SU-DHL-6 (cell line): ENCODE results near the gene HDAC6.

Experiments
- H2AFZ ChIP-seq: fragments of 200-600 bp; sonication (generic); 2 replicates; pipeline ENCODE4 v1.6.1; 2014; ENCODE audit warnings: low read depth, mild to moderate bottlenecking, moderate library complexity, mixed read lengths, antibody characterized with exemption, low read length; ENCODE audit not compliant: severe bottlenecking
- H3F3A ChIP-seq: fragments of 200-600 bp; shearing (Covaris generic); 2 replicates; pipeline ENCODE4 v1.6.0; 2016; ENCODE audit warnings: antibody characterized with exemption, mild to moderate bottlenecking; ENCODE audit not compliant: insufficient read depth
- H3K27ac ChIP-seq: fragments of 200-600 bp; sonication (generic); 2 replicates; pipeline ENCODE4 v1.5.1; 2016; ENCODE audit warnings: low read depth, mild to moderate bottlenecking, low read length, moderate library complexity, mixed read lengths
- H3K27me3 ChIP-seq: fragments of 200-600 bp; sonication (generic), shearing (Covaris generic); 2 replicates; pipeline ENCODE4 v1.6.0; 2014; ENCODE audit warnings: mild to moderate bottlenecking, low read length
- H3K36me3 ChIP-seq: fragments of 200-600 bp; sonication (generic); 2 replicates; pipeline ENCODE4 v1.6.1; 2014; ENCODE audit warnings: mild to moderate bottlenecking, low read length, mixed read lengths
- H3K4me2 ChIP-seq: fragments of 300-600, 200-600 bp; shearing (Covaris generic), sonication (generic); 2 replicates; pipeline ENCODE4 v1.6.0; 2014; ENCODE audit warnings: low read length, low read depth, mild to moderate bottlenecking; ENCODE audit not compliant: poor library complexity, severe bottlenecking
- H3K4me3 ChIP-seq: fragments of 200-600 bp; sonication (generic); 2 replicates; pipeline ENCODE4 v1.5.1; 2014; ENCODE audit warnings: antibody characterized with exemption, low read length, mild to moderate bottlenecking, mixed read lengths; ENCODE audit not compliant: insufficient read depth, poor library complexity, severe bottlenecking
- H3K79me2 ChIP-seq: fragments of 200-600 bp; sonication (generic); 2 replicates; pipeline ENCODE4 v1.6.1; 2014; ENCODE audit warnings: mild to moderate bottlenecking, low read length, moderate library complexity; ENCODE audit not compliant: insufficient read depth
- H3K9ac ChIP-seq: fragments of 200-600 bp; sonication (generic); 2 replicates; pipeline ENCODE4 v1.7.0; 2014; ENCODE audit warnings: mild to moderate bottlenecking, low read length
- H3K9me2 ChIP-seq: fragments of 200-600 bp; sonication (generic); replicated peaks from 2 replicates; pipeline ENCODE4 v1.6.1; 2014; ENCODE audit warnings: low read length; ENCODE audit not compliant: insufficient read depth
- H3K9me3 ChIP-seq: fragments of 200-600 bp; sonication (generic); 2 replicates; pipeline ENCODE4 v1.6.1; 2014; ENCODE audit warnings: low read length, mixed read lengths; ENCODE audit not compliant: insufficient read depth
- H4K20me1 ChIP-seq: fragments of 200-600 bp; sonication (generic); 2 replicates; pipeline ENCODE4 v1.6.1; 2014; ENCODE audit warnings: low read depth, mild to moderate bottlenecking, antibody characterized with exemption, low read length, moderate library complexity, mixed read lengths
- CTCF ChIP-seq: fragments of 200-600 bp; sonication (generic); IDR thresholded peaks from one replicate; pipeline ENCODE4 v1.5.1; 2017; ENCODE audit warnings: antibody characterized with exemption, mild to moderate bottlenecking, low read length, moderate library complexity; ENCODE audit not compliant: insufficient read depth, poor library complexity, severe bottlenecking
- EZH2phosphoT487 ChIP-seq: fragments of 200-600 bp; sonication (generic), shearing (Covaris generic); conservative IDR thresholded peaks from 2 replicates; pipeline ENCODE4 v1.6.1; 2018; ENCODE audit warnings: mild to moderate bottlenecking, antibody characterized with exemption, low read length, moderate library complexity, mixed read lengths

HDAC6 gene

DNA sequence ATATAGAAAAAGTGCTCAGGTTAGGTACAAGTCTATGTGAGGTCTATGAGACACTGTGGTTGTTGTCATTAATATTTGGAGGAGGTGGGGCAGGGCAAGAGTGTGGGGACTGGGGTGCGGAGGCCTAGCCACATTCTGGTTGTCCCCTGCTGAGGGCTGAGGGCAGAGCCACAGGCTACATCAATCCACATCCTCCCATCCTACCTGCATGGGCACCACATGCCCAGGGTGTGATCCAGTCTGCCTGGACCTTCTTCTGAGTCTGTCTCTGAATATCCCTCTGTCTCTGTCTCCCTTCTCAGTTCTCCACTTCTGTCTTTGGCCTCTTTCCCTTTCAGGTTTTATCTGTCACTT, 16.7 kb upstream of the HDAC6 start:
- Histone ChIP-seq H3K79me2 (no peaks in the 10 kb centered on the region), H3F3A (no peaks in the 10 kb centered on the region), H2AFZ (no peak overlapping the region), H3K4me3 (no peak overlapping the region), H3K27ac (no peak overlapping the region), H3K9me3 (no peaks in the 10 kb centered on the region), H3K4me2 (no peak overlapping the region), H3K27me3 (no peaks in the 10 kb centered on the region), H3K36me3 (no peaks in the 10 kb centered on the region), H3K9ac (no peak overlapping the region), H3K9me2 (no peaks in the 10 kb centered on the region), H4K20me1 (no peaks in the 10 kb centered on the region)
- TF ChIP-seq EZH2phosphoT487, result no peak
- TF ChIP-seq CTCF, result no peak

DNA sequence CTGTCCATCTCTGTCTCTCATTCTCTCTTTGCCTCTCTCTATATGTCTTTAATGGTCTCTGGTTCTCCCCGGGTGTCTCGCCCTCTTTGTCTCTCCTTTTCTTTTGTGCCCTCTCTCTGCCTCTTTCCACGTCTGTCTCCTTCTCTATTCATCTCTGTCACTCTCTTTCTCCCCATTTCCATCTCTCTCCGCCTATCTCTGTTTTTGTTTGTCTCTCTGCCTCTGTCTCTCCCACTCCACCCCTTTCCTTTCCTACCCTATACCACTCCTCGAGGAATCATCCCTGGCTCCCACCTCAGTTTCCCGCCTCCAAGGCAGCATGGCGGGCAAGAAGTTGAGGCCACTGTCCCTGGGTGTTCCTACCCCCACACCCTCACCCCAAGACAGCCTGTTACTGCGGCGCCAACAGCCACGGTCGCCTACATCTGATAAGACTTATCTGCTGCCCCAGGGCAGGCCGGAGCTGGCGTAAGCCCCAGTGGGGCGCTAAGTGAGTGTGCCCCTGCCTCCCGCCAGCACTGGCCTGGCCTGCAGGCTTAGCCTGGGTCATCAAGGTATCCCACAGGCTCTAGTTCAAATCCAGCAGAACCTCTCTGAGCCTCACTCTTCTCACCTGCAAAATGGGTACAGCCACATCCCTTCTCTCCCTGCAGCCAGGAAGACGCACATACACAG, 16.2 kb upstream of the HDAC6 start:
- no peak overlapping the region for H2AFZ ChIP-seq
- H3K9ac ChIP-seq, result no peak overlapping the region
- TF ChIP-seq EZH2phosphoT487 (no peak), CTCF (no peak)
- H3K36me3 ChIP-seq, result no peaks in the 10 kb centered on the region
- H3K4me3 ChIP-seq, result no peak overlapping the region
- H3K9me3 ChIP-seq, result no peaks in the 10 kb centered on the region
- no peak overlapping the region for H3K27ac ChIP-seq
- no peaks in the 10 kb centered on the region for H3F3A ChIP-seq
- H3K79me2 ChIP-seq, result no peaks in the 10 kb centered on the region
- no peaks in the 10 kb centered on the region for H4K20me1 ChIP-seq
- no peaks in the 10 kb centered on the region for H3K9me2 ChIP-seq
- no peaks in the 10 kb centered on the region for H3K27me3 ChIP-seq
- no peak overlapping the region for H3K4me2 ChIP-seq

GRCh38 chrX:48786341-48786800, 15.5 kb upstream of the HDAC6 start, which contains the start of gene GATA1:
Gene GATA1, plus strand, starts transcription at chrX:48786590. Its CDS starts 4,520 bp downstream, at chrX:48791110.
- no peaks in the 10 kb centered on the region for H3F3A ChIP-seq
- no peak within 1 kb of the TSS for H3K4me3 ChIP-seq
- no peak within 1 kb of the TSS for H3K4me2 ChIP-seq
- no peak within 1 kb of the TSS for H3K27ac ChIP-seq
- no peak within 1 kb of the TSS for H2AFZ ChIP-seq
- no peaks in the 10 kb centered on the region for H3K36me3 ChIP-seq
- H3K9me3 ChIP-seq, result no peaks in the 10 kb centered on the region
- TF ChIP-seq EZH2phosphoT487 (no peak), CTCF (no peak)
- H3K9me2 ChIP-seq, result no peaks in the 10 kb centered on the region
- no peaks in the 10 kb centered on the region for H3K79me2 ChIP-seq
- H4K20me1 ChIP-seq, result no peaks in the 10 kb centered on the region
- H3K27me3 ChIP-seq, result no peaks in the 10 kb centered on the region
- no peak within 1 kb of the TSS for H3K9ac ChIP-seq
